ENCODE measurements around the gene TGM2.

DNA sequence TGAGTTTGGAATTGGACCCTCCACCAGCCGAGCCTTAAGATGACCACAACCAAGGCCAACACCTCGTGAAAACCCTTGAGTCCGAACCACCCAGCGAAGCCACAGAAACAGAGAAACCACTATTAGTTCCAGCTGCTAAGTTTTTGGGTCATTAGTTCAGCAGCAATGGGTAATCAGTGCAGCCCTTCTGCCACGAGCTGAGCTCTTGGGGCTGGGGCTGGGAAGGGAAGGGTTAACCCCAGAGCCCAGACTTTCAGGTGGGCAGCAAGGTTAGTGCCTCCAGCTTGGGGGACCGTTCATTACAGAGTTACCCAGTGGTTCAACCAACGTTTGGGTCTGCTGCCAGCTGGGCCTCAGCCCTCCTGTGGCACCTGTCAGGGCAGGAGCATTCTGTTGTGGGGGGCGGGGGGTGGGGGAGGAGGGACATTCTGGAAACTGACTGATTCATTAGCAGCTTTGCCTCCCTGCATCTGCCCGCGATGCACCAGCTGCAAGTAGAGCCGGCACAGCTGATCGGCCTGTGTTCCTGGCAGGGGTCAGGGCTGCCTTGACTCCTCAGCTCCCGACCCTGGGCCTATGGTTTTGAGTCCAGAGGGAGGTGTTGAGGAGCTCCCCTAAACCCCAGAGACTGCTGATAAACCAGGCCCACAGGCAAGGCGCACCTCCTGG is 52.7 kb downstream of the TGM2 start:
- TF ChIP-seq, protein P1, sequence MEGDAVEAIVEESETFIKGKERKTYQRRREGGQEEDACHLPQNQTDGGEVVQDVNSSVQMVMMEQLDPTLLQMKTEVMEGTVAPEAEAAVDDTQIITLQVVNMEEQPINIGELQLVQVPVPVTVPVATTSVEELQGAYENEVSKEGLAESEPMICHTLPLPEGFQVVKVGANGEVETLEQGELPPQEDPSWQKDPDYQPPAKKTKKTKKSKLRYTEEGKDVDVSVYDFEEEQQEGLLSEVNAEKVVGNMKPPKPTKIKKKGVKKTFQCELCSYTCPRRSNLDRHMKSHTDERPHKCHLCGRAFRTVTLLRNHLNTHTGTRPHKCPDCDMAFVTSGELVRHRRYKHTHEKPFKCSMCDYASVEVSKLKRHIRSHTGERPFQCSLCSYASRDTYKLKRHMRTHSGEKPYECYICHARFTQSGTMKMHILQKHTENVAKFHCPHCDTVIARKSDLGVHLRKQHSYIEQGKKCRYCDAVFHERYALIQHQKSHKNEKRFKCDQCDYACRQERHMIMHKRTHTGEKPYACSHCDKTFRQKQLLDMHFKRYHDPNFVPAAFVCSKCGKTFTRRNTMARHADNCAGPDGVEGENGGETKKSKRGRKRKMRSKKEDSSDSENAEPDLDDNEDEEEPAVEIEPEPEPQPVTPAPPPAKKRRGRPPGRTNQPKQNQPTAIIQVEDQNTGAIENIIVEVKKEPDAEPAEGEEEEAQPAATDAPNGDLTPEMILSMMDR (IDR thresholded peaks at IDR 0.05 in 8 of 11, conservative IDR thresholded peaks at IDR 0.05 in 3 of 11) = no peak
- TF ChIP-seq POLR2AphosphoS5 (IDR thresholded peaks at IDR 0.05) (no peak), POLR2A (IDR thresholded peaks at IDR 0.05) (no peak)

Data from spleen (tissue), 7 donors.